Neutrophil (primary cell): ENCODE results near the gene INTS15.

ENCODE experiments used
- H3K27ac ChIP-seq: fragments of 200-600 bp; sonication (generic); 2 replicates; pipeline ENCODE4 v1.5.1; 2016; ENCODE audit warnings: mild to moderate bottlenecking, moderate library complexity
- H3K27me3 ChIP-seq: fragments of 200-600 bp; sonication (generic); 2 replicates; pipeline ENCODE4 v1.6.0; 2016; ENCODE audit warnings: mild to moderate bottlenecking
- H3K36me3 ChIP-seq: fragments of 200-600 bp; sonication (generic); 2 replicates; pipeline ENCODE4 v1.5.1; 2017
- H3K4me1 ChIP-seq, 2 experiments: fragments of 200-600 bp in 1 of 2; sonication (generic) in 1 of 2; 1 replicate in 1 of 2; 2 replicates in 1 of 2; pipeline versions ENCODE4 v1.5.1 to v1.6.1; 2013 to 2016; ENCODE audit warnings: low read depth in 1 of 2, low read length in 1 of 2, mild to moderate bottlenecking in 1 of 2, moderate library complexity in 1 of 2; ENCODE audit not compliant: control insufficient read depth in 1 of 2, insufficient read depth in 1 of 2
- H3K4me3 ChIP-seq, 2 experiments: fragments of 200-600 bp in 1 of 2; sonication (generic) in 1 of 2; 1 replicate in 1 of 2; 2 replicates in 1 of 2; pipeline ENCODE4 v1.5.1; 2013 to 2016; ENCODE audit warnings: low read depth in 1 of 2, low read length in 1 of 2, mild to moderate bottlenecking in 1 of 2, moderate library complexity in 1 of 2
- H3K9me3 ChIP-seq: fragments of 200-600 bp; sonication (generic); 2 replicates; pipeline ENCODE4 v1.5.1; 2016
- CTCF ChIP-seq: fragments of 200-600 bp; sonication (generic); IDR thresholded peaks from 2 replicates; pipeline ENCODE4 v1.5.1; 2016; ENCODE audit warnings: antibody characterized with exemption

Gene INTS15

DNA sequence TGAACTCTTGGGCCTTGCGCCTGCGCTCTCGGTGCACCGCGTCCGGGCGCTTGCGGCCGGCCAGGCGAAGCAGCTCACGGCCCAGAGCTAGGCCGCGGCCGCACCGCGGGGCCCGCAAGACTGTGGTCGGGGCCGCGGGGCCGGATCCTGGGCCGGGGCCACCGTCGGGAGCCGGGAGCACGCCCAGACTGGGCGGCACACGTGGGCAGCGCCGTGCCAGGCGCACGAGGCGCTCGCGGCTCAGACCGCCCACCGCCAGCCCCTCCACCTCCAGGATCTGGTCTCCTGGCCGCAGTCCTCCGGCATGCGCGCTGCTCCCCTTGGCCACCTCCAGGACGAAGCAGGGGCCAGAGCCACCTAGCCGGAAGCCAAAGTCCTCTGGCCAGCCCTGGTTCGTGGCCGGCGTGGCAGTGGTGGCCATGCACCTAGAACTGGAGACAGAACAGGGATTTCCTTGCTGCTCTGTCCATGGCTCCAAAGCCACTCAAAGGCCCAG is 38.8 kb upstream of the INTS15 start, which contains the start of gene GRID2IP:
Gene GRID2IP (minus strand): TSS at position 446 of the 496 bp plus-strand sequence. CDS start 25 bp downstream, at position 421.
- no peak for TF ChIP-seq CTCF
- Histone ChIP-seq H3K9me3 (no peaks in the 10 kb centered on the region), H3K4me1 (no peaks in the 10 kb centered on the region), H3K27me3 (peaks cover 3% of the 10 kb centered on the region), H3K27ac (no peak within 1 kb of the TSS), H3K4me3 (no peak within 1 kb of the TSS), H3K36me3 (no peaks in the 10 kb centered on the region)

DNA sequence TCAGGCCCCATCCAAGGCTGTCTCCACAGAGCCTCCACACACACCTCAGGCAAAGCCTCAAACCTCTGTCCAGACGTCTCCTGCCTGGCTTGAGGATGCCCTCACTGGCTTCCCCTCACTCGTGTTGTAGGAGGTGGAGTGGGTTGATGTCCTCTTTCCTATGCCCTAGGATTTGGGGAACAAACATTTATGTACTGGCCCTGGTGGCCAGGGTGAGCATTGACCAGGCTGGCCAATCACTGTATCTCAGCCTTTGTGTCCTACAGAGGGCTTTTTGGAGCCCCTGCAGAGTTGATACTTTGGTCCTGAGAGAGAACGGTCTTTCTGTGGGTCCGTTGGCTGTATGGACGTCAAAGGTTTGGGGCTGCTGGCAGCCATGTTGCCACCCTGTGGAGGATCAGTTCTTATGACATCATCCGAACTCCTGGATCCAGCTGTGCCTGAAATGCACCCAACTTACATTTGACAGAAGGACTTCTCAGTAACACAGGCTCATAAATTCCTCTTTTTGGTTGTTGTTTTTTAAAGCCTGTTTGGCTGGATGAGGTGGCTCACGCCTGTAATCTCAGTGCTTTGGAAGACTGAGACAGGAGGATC is 36.3 kb upstream of the INTS15 start:
- TF ChIP-seq CTCF = no peak
- no peaks in the 10 kb centered on the region for H3K36me3 ChIP-seq
- H3K27me3 ChIP-seq = peaks cover 3% of the 10 kb centered on the region
- no peak overlapping the region for H3K4me3 ChIP-seq
- no peaks in the 10 kb centered on the region for H3K9me3 ChIP-seq
- no peak overlapping the region for H3K27ac ChIP-seq
- no peaks in the 10 kb centered on the region for H3K4me1 ChIP-seq

DNA sequence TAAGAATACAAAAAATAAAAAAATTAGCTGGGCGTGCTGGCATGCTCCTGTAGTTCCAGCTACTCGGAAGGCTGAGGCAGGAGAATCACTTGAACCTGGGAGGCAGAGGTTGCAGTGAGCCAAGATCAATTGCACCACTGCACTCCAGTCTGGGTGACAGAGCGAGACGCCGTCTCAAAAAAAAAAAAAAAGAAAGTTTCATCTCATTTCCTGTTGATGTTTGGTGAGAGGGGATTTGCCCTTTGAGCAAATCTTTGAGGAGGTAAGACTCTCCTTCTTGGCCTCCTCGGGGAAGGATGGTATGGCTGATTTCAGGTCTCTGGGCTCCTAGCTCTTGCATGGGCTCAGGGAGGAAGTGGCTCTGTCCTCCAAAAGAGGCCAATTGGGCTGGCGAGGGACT is 35.0 kb upstream of the INTS15 start:
- no peak overlapping the region for H3K27ac ChIP-seq
- peaks cover 3% of the 10 kb centered on the region for H3K27me3 ChIP-seq
- H3K9me3 ChIP-seq = no peaks in the 10 kb centered on the region
- H3K36me3 ChIP-seq = no peaks in the 10 kb centered on the region
- no peak for TF ChIP-seq CTCF
- H3K4me3 ChIP-seq = no peak overlapping the region
- H3K4me1 ChIP-seq = no peaks in the 10 kb centered on the region

DNA sequence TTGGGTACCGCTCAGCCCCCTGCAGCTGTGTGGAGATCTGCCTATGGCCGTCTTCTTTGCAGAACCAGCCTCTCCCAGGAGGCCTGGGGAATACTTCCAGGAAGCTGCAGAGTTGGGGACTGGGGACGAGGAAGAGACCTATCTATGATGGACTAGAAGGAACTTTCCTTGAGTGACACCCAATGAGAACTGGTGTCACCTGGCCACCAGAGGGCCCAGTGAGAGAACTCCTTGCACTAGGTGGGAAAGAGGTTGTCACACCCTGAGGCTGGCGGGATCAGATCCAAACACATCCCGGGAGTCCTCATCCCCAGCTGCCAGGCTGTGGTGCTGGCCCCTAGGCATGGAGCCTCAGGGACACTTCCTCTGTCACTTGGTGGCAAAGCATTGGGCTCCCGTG is 33.6 kb upstream of the INTS15 start:
- Histone ChIP-seq H3K36me3 (no peaks in the 10 kb centered on the region), H3K27me3 (peaks cover 3% of the 10 kb centered on the region), H3K27ac (no peak overlapping the region), H3K4me1 (no peaks in the 10 kb centered on the region), H3K4me3 (no peak overlapping the region), H3K9me3 (no peaks in the 10 kb centered on the region)
- no peak for TF ChIP-seq CTCF

GRCh38 chr7:6558837-6559236 is 31.0 kb upstream of the INTS15 start:
- Histone ChIP-seq H3K27ac (no peak overlapping the region), H3K4me3 (no peak overlapping the region), H3K27me3 (no peaks in the 10 kb centered on the region), H3K4me1 (no peaks in the 10 kb centered on the region), H3K36me3 (no peaks in the 10 kb centered on the region), H3K9me3 (no peaks in the 10 kb centered on the region)
- TF ChIP-seq CTCF = no peak
